Amniotic stem cell (primary cell): Measurements from ENCODE around the gene PDZD8.
"Not testable (repeated sequence)": the region's sequence is repeated elsewhere in the genome, so short reads cannot be mapped to it uniquely, and the experiment has no call there.

Source experiments
- DNase-seq: peaks from one replicate; lab custom pipeline; 2025; lab: John Stamatoyannopoulos, UW

The PDZD8 gene

DNA sequence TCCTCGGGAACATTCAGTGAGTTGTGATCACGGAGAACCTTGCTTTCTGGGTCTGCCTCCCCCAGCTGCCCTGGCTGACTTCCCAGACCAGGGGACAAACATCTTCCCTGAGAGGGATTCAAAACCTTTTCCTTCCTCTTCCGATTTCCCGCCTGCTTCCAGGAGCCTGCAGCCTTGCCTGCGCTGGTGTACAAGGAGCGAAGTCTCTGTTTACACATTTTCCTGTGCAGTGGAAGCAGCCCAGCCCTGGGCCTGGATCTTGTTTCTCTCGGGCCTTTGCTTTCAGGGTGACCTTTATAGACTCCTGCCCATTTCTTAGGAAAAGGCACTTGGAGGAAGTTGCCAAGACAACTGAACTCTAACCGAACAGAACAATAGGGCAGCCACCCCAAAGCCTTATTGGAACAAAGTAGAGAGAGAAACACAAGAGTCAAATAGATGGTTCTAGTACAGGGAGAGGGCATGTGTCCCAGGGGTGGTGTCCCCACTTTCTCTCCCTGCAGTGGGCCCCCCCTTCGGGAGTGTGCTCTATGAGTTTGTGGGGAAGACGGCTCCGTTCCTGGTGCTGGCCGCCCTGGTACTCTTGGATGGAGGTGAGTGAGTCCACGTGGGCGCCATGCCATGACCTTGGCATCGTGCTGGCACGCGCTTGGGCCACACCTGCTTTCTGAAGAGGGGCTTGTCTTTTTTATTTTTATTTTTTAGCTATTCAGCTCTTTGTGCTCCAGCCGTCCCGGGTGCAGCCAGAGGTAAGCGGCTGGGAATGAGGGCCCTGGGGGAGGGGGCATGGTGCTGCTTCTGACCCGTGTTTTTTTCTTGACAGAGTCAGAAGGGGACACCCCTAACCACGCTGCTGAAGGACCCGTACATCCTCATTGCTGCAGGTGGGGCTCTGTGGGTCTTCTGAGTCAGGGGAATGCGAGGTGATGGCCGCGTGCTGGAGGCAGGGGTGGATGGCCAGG, 120.2 kb downstream of the PDZD8 start:
- no peak for DNase-seq

DNA sequence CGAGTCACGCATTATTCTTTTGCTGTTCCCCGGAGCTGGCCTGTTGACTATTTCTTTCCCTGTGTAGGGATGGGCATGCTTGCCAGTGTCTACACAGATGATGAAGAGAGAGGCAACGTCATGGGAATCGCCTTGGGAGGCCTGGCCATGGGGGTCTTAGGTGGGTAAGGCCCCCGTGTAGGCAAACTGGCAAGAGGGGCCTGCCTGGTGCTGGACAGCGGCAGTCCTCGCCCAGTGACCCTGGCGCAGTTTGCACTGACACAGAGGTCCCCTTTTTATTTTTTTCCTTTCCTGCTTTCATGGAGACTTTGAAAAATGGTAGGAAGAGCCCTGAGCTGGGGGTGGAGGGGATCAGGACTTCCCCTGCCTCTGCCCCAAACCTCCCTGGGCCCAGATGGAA, 120.9 kb downstream of the PDZD8 start:
- DNase-seq: no peak

DNA sequence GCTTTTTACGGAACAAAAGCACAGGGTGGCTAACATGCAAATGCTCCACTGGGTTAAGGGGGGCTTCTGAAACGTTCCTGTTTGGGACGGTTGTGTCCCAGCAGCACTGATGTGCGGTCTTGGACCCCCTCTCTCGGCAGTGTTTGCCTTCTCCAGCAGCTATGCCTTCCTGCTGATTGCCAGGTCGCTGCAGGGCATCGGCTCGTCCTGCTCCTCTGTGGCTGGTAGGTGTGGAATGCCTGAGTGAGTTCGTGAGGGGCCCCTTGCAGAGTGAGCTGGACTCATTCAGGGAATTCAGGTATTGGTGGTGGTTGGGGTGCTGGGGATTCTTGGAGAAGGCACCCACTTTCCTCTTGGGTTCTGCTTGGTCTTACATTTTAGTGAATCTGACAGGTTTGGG, 121.3 kb downstream of the PDZD8 start:
- no peak for DNase-seq

DNA sequence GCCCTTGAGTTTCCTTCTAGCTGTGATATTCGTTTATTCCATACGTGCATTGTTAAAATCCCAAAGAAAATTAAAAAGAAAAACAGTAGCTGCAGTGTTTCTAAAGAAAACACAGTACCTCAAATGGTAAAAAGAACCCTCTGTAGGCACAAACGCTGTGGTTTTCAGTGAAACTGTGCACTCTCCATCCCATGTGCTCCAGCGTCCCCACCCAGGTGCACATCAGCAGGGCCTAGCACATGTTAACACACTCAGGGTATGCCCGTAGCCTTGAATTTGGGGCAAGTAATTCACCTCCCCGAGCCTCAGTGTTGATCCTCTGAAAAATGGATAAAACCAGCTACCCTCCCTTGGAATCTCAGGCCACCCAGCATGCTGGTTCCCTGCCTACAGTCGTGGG, 124.8 kb downstream of the PDZD8 start:
- DNase-seq: no peak

DNA sequence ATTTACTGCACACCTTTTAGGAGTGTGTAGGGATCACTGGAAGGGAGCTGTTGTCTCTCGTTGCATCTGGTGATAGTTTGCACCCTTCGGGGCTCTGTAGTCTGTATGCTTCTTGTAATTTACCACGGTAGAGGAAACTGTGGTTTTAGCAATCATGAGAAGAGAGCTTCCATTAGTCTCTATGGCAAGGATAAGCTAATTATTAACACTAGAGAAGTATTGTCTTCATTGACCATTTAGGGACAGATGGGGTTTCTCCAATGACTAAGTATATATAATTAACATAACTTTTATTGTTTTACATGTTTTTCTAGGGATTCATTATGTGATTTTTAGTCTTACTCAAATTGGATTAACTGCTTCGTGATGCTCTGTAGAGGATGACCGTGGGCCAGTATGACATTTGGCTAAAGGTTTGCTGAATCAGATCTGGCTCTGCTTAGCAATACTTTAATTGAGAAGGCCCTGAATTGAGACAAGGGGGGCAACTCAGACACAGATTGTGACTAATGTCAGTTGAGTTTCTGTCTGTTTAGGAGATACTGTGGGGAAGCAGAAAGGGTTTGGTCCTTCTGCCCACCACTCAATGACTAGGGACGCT, 125.6 kb downstream of the PDZD8 start:
- DNase-seq: no peak

DNA sequence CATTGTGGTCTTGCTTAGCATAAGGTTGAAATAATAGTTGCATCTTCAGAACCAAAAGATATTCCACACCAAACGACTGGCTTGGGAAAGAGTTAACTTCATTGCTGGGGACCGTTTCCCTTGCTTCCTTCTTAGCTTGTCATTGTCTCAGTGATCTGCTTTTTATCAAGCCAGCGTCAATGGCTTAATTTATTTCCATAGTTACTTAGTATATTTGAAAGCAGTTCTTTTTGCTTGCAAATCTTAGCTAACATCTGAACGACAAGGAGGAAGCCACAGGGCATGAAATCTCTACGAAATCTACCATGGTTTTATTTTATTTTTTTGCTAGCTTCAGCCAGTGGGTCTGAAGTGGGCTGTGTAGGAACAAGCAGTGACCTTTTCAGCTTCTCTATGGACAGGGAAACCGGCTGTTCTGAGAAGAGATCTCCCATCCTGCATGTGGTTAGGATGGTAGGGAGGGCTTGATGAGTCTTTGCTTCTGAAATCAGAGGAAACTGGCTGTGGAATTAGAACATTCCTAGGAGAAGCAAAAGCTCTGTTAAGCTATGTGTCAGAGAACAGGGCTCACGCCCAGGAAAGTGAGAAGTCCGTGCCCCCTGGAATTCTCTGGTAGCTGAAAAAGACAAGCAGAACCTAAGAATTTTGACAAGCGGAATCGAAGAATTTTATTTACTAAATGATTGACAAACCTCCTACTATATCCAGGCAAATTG, 126.3 kb downstream of the PDZD8 start:
- no peak for DNase-seq

DNA sequence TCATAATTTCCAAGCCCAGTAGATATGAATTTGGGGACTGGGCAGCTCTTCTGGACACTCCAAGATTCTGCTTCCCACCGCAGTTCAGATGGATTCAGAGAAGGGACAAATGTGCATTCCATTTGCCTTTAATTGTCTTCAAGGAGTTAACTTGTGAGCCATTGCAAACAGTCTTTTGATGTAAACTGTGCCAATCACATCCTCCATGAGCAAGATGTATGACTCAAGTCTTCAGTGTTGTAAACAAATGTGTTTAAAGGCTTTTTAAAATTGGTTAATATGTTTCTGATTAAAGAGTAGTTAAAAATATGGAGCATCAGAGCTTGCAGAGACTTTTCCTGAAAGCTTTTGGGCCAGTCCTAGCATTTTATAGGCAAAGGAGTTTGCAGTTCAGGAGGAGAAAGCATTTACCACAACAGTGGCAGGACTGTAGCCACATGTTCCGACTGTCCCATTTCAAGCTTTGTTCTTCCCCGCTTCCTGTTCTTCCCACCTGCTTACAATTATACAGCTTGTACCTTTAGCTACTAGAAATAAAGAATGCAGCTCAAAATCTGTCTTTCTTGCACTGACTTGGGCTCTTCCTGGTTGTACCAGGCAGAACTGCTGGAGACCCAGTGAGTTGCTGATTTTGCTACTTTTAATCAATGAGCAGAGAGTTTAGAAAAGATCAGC, 128.1 kb downstream of the PDZD8 start:
- DNase-seq: no peak

DNA sequence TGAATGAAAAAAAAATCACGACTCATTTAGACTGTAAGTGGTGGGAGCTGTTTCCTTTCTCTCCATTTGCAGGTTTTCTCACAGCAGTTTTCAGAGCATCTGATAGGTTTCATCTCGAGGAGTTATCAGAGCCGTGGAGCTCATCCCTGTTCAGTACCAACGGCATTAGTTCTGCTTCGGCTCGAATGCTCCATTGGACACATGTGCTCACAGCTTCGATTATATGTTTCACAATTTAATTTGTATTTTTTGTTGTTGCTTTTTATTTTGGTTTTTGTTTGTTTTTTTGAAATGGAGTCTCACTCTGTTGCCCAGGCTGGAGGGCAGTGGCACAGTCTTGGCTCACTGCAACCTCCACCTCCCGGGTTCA, 132.8 kb downstream of the PDZD8 start:
- DNase-seq: no peak

DNA sequence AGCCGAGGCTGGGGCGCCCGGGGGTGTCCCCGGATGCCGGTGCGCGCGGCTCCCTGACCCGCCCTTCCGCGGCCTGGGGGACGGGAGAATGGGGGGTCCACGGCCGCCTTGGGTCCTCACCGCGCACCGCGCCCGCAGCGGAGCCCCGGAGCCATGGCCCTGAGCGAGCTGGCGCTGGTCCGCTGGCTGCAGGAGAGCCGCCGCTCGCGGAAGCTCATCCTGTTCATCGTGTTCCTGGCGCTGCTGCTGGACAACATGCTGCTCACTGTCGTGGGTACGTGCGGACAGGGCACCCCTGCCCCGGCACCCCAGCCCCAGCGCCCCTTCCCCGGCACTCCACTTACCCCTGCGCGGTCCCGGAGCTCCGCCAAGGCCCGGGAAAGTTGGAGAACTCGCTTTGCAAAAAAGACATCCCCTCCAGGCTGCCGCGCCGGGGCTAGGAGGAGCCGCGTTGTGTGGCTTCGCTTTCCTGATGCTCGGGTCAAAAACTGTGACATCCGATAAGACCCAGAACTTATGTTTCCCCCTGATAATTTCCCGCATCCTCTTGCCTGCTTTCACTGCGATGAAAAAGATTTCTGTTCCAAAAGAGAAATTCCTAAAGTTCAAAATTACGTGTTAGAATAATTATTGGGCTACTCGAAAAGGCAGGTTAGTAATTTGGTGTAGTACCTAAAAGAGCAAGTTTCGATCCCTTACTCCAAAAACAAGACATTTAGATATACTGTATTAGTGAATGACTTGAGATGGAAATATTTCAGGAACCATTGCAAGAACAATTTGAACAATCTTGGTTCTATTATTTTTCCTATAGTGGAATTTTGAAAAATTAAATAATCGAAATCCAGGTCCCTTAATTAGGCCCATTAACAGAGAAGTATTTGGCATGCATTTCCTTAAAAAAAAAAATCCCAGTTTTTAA, 133.4 kb downstream of the PDZD8 start:
- DNase-seq: no peak

DNA sequence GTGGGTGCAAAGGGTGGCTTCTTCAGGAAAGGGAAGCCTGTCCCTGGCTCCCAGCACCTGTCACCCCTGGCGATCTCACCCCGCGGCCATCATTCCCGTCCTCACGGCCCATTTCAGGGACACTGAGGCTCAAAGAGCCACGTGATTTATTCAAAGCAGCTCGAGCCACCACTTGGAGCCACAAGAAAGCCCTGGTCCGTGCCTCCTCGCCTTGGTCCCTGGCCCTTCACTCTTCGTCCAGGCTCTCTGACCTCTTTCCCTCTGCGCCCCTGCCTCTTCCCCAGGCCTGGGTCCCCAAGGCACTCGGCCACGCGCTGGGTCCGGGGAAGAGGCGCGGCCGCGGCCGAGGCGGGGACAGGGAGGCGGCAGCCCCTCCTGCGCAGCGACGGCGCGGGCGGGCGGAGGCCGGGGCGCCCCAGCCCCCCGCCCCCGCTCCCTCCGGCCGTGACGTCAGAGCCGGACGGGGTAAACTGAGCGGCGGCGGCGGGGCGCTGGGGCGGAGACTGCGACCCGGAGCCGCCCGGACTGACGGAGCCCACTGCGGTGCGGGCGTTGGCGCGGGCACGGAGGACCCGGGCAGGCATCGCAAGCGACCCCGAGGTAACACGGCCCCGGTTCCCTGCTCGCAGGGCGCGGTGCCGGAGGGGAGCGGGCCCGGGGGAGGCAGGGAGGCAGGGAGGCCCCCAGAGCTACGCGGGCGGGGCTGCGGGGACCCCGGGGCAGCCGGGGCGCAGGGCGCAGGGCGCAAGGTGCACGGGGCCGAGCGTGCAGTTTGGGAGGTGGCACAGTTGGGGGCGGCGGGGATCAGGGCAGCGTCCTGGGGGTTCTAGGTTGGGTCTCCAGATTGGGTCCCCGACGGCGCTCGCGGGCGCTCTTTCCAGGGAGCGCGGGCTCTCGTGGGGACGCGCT, 134.4 kb downstream of the PDZD8 start, which contains the start of gene SLC18A2:
SLC18A2 (plus strand) TSS at position 494 of the 909 bp plus-strand sequence. CDS start 580 bp downstream, outside the sequence.
- DNase-seq: no peak

DNA sequence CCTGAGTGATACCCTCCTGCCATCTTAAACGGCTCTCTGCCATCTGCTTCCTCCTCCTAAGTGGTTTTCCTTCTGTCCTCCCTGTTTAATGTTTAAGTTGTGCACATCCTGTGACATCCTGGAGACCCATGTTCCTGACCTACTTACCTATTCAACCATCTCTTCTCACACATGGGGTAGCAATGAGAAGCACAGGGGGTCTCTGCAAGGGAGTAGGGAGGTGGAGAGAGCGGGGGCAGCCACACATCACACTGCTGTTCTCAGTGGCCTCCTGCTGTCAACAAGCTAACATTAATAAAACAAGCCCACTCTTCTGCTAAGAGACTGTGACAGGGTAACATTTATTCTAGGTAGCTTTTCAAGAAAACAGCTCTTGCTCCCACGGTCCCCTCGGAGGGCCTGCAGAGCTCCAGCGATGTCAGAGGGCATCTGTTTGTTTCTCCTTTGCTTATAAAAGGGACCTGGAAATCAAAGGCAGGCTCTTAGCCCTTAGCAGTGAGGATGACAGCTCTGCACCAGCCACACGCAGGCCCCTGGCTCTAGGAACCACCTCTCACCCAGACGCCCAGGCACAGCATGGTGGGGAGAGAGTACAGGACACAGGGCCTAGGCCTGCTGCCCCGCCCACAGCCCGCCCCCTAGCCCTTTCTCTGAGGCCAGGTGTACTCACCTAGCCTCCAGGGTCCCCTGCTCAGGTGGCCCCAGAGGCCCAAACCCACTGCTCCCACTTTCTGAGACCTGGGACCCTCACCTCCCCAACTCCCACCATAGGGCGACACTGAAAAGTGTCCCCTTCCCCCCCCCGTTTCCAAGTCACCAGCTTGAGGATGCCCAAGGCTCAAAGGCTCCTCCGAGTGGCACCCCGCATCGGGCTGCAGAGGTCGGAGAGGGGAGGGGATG, 135.3 kb downstream of the PDZD8 start:
- DNase-seq: no peak

DNA sequence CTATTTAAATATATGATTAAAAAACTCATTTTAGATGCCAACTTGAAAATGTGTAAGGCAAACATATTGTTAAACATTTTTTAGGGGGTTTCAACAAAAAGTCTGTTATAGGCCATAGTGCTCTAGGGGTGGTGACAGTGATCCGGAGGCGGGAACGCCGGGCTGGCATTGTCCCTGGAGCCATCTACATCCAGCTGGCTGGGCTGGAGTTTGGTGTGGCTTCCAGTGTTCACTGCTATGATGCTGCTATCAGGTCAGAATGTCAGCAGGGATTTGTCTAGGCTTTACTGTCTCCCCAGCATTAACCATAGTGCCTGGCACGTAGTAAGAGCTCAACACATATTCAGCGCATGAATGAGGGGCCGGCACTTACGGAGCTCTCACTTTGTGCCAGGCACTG, 136.2 kb downstream of the PDZD8 start:
- no peak for DNase-seq

DNA sequence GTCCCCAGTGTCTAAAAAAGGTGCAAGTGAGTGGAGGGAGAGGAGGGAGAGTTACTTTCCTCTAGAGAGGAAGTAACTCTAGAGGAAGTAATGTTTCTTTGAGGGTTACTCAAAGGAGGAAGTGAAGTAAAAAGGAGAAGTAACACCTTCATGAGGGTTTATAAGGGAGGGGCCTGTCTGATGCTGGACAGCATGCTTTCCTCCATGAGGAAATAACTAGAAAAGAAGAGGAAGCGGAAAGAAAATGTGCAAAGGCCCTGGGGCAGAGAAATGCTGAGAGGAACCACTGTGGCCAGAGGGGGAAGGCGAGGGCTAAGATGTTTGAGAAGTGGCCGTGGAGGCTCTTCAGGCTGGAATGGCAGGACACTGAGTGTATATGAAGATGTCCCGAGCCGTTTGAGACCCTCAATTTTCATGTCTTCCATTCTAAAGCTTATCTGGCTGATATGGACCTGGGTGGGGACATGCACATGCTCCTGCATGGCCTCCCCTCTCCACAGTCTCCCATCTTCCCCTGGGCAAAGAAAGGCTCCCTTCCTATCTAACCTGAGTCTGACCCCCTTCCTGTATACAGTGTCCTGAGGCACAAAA, 137.7 kb downstream of the PDZD8 start:
- no peak for DNase-seq

DNA sequence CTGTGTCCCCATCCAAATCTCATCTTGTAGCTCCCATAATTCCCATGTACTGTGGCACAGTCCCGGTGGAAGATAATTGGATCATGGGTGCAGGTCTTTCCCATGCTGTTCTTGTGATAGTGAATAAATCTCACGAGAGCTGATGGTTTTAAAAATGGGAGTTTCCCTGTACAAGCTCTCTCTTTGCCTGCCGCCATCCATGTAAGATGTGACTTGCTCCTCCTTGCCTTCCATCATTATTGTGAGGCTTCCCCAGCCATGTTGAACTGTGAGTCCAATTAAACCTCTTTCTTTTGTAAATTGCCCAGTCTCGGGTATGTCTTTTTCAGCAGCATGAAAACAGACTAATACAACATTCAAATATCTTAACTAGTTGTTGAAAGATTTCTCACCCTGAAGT, 145.1 kb downstream of the PDZD8 start:
- not testable (repeated sequence) for DNase-seq

DNA sequence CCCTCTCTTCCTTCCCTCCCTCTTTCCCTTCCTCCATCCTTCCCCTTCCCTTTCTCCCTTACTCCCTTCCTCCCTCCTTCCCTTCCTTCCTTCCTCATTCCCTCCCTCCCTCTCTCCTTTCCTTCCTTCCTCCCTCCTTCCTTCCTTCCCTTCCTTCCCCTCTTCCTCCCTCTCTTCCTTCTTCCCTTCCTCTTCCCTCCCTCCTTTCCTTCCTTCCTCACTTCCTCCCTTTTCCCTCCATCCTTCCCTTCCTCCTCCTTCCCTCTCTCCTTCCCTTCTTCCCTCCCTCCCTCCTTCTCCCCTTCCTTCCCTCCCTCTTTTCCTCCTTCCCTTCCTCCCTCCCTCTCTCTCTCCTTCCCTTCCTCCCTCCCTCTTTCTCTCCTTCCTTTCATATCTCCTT, 147.0 kb downstream of the PDZD8 start:
- no peak for DNase-seq
